ENCODE measurements around the gene GALNT12.

The GALNT12 gene

DNA sequence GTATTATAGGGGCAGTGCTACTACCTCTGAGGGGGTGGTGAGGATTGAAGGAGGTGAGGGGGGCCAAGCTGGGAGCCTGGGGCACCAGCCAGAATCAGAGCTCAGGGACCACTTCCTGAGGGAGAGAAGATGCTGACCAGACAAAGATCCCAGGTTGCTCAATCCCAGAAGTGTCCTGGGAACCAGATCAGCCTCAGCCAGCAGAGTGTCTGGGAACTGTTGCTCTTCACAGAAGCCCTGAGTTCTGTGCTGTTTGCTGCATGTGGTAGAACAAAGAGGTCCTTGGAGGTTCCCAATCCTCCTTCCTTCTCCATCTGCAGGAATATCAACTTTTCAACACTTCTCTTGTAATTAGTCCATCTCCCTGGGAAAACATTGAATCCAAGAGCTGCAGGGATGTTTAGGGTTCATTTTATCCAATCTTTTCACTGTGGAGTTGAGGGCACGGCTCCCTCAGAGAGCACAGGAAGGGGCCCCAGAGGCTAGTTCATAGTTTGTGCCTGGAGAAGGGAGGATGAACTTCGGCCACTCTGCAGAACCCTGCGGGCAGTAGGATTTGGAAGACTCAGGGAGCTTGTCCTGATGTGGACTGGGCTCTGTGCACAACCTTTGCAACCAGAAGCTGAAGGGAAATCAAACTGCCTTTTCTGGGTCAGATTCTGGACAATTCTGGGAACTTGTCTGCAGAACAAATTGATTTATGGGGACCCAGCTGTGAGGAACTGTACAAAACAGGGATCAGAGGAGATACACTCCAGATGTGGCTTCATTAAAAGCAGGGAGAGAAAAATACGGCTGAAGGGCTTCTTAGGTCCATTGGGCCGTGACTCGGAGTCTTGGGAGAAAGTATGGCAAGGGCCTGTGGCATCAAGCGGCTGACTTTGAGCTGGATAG, 57.1 kb downstream of the GALNT12 start:
- no peak for DNase-seq

DNA sequence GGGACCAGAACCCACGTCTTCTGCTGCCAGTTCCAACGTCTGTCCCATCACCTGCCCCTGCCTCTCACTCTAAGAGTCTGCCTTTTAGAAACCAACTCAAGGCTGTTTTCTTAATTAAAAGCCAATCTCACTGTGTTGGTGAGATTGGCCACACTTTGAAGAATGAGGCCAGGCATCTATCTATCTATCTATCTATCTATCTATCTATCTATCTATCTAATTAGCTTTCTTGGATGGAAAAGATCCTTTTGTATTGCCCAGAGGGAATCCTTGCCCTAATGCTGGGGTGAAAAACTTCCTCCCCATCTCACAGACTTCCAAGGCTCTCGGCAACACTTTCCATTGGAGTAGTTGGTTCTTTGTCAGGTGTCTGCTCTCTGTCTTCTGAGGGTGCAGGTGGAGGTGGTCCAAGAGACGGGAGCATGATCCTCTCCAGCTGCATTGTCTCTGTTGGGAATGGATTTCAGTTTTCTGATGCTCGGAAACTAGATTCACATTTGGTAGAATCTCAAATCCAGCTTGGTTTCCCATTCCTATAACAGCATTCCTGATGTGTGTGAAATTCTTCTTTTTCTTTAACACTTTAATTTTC, 57.9 kb downstream of the GALNT12 start:
- DNase-seq: no peak

DNA sequence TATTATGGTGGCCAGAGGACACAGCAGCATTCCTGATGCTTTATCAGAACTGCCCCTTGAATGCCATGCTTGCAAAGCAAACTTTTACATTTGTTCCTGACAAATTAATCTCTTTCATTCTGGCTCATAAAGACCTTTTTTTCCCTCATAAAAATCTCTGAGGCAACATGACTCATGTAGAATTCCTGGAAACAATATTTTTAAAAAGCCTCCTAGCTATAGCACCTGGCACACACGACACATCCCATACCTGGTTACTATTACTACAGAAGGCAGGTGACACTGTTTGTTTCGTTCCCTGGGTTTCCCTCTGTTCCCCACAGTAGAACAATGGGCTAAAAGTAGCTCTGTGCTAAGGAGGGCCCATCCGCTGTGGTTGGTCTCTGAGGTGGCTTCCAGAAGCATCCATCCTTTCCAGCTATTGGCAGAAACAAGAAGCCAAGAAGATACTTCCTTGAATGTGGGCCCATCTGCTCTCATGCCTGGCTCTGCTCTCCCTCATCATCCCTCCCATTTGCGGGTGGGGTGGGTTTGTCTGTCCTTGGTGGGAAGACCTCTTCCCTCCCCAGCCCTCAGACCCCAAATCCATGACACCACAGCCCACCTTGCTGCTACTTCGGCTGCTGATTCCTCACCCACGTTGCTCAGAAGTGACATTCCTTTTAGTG, 59.1 kb downstream of the GALNT12 start:
- DNase-seq: no peak

DNA sequence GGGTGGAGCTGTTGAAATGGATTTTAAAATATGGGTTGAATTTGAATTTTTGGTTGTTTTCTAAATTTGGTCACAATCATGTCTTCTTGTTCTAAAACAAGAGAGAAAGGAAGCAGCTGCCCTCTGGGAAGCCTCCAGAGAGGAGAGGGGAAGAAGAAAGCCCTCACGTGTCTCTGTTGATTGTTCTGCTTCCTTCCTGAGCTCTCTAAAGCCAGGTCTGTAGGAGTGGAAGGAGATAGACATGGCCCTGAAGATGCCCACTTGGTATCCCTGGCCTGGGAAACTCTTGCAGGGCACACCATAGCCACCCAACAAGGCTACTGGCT, 59.6 kb downstream of the GALNT12 start:
- DNase-seq: no peak

DNA sequence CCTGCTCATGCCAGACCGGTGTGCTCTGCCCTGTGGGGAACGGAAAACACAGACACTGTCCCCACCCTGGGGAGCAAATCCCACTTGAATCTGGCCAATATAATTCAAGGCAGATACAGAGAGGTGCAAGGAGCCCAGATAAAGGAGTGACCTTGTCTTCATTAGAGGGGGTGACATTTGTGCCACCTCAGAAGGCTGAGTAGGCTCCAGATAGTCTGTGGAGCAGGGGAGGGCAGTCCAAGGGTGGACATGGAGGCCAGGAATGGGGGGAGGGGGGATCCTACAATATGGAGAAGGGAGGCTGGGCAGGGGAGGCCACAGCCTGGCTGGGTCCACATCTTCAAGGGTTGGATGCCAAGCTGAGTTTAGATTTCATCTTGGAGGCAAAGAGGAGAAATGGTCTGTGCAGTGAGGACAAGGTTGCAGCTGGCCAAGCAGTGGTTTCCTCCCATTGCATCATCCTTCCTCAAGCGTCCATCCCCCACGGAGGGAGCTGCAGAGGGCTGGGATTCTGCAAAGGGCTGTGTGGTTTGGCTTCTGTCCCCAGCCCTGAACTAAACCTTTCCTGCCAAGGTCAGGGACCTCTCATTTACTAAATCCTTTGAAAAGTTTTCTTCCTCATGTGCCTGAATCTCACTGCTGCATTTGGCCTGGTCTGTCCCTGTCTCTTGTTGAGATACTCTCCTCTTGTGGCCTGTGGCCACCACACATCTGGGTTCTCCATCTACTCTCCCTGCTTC, 60.1 kb downstream of the GALNT12 start:
- DNase-seq: no peak

DNA sequence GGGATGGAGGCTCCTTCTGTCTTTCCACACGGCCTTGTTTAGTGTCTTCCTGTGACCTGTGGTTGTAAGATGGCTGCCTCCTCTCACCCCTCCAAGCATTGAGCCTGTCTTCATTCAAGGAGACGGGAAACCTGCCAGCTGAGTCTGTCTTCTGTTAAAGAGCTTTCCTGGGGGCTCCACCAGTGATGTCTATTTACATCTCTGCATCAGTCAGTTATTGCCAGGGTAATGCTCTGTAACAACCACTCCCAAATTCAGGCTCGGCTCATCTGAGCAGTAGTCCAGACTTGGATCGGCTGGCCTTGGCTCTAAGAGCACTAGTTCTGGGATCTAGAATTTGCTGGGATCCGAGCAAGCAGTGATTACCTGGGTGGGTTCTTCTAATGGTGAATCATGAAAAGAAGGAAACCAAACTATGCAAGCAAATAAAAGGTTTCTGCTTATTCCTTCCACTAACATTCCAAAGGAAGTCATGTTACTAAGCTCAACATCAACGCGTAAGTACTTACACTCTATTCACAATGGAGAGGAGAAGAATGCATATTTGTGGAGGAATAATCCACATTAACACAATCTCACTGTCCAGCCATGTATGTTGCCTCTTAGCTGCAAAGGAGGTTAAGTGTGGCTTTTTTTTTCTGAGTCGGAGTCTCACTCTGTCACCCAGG, 61.7 kb downstream of the GALNT12 start:
- no peak for DNase-seq

DNA sequence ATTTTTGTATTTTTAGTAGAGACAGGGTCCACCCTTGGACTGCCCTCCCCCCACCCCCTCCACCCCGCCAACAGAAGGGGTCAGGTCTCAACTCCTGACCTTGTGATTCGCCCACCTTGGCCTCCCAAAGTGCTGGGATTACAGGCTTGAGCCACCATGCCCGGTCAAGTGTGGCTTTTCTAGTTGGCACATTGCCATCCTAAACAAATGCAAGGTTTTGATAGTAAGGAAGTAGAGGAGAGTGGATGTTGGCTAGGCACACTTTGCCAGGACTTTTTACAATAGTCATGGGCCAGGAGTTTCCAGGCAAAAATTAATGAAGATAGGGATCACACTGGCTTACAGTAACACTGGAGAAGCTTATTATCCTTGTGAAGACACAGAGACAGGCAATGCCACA, 62.4 kb downstream of the GALNT12 start:
- no peak for DNase-seq

DNA sequence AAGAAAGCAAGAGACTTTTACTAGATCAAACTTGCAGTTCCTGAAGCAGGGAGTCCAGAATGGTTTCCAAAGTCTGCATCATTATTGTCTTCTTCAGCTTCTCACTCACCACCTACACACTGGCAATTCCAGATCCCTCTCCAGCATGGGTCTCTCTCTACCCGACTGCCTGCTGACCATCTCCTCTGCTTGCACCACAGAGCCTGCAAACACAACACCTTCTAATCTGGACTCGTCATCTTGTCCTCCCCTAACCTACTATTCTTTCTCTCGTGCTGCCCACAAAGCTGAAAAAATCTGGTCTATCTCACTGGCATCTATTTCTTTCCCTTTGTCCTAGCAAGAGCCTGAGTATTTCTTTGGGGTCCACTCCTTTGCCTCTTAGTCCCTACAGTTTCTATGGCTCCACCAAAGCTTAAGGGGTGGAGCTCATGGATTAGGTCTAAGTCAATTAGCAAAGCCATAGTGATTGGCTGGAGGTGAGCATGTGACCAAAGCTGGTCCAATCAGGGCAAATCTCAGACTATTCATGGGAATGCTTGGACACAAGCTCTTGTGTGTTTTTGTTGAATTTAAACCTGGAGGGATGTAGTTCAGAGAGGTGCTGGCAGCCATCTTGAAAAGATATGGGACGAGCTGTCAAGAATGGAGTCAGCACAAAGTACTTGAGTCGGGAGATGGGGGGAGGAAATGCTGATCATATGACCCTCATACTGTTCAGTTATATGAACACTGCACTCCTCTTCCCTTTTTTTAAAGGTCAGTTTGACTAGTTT, 63.5 kb downstream of the GALNT12 start:
- DNase-seq: no peak

DNA sequence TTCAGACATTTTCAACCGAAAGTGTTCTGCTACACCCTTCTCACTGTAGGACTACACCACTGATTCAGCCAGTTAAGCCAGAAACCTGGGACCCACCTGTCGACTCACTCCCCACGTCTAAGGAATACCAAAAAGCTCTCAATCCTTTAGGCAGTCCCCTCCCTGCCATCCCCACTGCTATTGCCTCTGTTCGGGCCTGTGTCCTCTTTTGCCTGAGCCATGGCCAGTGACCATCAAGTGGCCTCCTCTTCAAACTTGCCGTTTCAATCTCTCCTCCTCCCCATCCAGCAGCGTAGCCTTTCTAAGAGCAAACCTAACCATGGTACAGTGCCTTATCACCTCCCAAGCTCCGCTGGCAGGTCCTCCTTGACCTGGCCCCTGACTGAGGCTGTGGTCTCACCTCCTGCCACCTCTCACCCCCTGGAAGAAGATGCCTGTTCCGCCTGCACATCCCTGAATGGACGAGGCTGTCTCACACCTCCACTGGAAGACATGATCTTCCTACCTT, 64.1 kb downstream of the GALNT12 start:
- no peak for DNase-seq

DNA sequence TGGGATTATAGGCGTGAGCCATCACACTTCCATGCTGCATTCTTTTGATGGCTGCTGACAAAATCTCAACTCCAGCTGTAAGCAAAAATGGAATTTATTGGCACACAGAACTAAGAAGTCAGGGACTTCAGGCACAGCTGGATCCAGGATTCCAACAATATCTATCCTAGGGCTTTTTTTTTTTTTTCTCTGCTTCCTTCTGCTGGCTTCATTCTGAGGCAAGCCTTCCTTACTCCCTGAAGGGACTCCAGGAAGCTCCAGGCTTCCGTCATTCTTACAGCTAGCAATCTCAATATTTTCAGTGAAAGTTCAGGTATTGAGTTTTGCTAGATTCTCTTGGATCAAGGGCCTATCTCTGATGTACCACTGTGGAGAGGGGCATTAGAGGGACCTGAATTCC, 66.1 kb downstream of the GALNT12 start:
- DNase-seq: no peak

DNA sequence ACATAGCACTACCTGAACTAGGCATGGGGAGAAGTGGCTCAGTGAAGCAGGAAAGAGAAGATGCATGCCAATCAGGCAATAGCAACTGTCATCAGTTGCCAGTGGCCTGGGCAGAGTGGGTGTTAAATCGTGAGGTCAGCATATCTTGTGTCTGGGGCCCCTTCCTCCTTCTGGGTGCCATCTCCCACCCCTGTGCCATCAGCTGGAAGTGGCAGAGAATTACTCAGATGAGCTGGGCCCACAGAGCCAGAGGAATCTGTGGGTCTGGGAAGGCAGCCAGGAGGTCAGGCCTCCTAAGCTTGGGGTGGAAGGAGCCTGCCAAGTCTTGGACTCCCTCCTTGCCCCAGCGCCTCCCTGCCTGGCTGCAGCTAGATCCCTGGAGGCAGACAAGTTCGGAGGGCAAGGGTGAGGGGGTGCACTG, 66.5 kb downstream of the GALNT12 start:
- no peak for DNase-seq

DNA sequence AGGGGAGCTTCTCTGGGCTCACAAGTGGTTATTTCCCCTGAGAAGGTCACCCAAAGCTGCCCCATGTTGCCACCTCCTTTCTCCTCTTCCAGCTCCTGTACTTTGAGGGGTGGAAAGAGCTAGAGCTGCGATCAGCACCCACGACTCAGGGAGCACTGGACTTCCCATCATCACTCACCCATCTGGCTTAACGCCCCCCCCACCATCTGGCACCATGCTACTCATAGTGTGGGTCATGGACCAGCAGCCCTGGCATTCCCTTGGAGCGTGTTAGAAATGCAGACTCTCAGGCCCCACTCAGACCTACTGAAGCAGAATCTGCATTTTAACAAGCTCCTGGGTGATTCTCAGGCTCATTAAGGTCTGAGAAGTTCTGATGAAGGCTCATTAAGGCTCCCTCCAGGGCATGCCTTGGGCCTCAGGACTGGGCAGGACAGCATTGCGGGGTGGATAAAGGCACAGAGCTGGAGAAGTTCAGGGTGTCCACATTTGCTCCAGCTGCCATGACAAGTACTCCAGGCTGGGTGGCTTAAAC, 67.3 kb downstream of the GALNT12 start:
- DNase-seq: no peak

DNA sequence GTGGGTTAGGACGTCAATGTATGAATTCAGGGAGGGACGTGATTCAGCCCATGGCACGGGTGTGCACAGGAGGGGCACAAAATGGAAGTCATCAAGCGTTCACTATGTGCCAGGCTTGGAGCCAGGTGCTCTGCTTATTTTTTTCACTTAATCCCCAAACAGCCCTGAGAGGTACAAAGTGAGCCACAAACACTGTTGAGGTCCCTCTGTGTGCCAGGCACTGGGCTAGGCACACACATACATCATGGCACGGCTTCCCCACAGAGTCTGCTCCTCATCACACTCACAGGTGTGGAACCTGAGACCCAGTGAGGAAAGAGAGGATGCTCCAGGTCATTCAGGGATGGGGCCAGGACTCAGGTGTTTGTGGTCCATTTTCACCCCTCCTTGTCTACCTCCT, 68.1 kb downstream of the GALNT12 start:
- no peak for DNase-seq

DNA sequence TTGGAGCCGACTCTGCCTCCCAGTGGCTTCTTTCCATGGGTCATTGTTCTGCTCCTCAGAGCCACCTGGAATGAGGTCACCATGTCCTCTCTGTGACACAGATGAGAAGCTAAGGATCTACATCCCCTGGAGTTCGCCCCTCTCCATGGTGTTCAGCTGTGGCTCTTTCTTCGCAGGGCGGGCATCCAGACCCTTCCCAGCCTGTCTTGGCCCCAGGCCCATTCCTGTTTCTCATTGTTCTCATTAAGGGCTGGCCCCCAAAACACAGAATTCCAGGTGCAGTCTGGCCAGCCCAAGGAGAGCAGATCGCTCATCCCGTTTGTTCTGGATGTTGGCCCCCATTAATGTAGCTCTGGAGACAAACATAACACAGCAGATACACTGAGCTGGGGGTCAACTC, 69.8 kb downstream of the GALNT12 start:
- DNase-seq: no peak

DNA sequence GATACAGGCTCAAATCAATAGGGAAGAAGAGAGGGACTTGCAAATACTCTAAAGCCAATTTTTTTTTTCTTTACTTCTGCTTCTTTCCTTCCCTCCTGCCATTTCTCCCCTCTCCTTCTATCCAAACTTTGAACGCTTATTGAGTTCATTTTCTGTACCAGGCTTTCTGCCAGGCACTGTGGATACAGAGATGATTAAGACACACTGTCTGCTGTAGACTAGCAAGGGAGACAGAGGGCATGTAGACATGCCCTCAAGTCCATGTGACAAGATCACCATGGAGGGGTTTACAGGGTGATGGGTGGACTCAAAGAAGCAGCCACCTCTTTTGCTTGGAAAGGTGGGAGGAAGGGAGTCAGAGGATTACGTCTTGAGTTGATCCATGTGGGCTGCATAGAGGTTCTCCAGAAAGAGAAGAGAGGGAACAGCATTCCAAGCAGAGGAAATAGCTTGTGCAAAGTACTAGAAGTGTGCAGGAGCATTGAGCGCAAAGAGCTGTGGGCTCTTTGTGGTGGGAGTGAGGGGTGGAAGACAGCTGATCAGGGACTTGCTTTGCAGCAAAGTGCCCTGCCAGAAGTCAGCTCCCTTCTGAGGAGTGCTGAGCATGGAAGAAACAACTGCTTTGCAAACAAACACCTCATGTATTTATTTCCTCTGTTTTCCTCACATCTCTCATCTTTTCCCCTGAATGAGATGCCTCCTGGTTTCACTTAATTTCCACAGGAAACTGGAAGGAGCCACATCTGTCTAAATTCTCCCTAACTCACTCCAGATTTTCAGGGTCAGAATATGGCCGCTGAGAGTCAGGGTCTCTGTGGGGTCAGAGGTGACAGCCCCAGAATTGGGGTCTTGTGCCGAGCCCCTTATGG, 71.9 kb downstream of the GALNT12 start:
- no peak for DNase-seq

DNA sequence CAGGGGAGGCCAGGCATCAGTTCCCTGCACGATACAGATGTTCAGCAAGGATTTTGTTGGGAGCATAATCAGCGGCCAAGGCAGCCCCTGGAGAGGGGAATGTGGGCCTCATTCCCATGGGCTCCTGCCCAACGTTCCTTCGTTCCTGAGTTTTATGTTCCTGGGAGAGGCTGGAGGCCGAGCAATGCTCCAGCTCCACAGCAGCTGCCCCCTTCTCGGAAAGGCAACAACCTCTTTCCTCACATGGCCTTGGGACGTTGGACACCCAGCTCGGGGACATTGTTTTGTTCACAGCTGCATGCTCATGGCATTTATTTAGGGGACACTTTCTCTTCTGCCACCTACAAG, 72.5 kb downstream of the GALNT12 start:
- DNase-seq: no peak

DNA sequence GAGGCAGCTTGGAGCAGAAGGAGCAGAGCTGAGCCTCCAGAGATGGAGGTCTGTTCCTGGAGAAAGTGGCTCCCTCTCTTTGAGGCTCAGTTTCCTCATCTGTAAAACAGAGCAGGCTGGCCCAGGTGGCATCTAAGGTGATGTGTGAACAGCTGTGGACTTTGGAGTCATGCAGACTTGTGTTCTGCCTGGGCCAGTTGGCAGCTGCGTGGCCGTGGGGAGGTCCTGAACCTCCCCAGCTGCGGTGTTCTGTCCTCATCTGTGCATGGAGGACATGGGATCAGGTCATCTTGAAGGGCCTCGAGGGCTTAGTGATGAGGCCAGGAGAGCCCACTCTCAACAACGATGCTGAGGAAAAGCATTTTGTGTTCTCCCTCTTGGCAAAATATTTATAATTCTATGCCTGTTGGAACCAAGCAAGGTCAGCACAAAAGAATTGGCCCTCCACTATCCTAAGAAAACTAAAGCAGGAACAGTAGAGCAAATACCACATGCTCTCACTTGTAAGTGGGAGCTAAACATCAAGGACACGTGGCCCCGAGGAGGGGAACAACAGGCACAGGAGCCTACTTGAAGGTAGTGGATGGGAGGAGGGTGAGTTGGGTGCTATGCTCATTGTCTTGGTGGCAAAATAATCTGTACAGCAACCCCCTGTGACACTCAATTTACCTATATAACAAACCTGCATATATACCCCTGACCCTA, 73.0 kb downstream of the GALNT12 start:
- DNase-seq: no peak

DNA sequence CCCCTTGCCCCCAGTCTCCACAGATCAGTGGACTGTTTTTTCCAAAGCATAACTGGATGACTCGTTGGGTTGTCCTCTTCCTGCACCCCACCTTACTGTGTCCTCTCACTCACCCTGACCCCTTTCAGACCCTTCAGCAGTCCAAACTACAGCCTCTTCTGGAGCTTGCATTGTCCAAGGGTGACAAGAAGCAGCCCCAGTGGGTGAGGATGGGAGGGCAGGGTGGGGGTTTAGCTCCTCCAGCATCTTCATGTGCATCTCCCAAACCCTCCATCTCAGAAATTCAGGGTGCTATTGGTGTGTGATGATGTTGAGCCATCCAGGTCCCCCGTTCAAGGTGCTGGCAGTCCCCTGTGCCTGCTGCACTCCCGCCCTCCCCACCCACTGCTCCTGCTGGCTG, 73.9 kb downstream of the GALNT12 start:
- no peak for DNase-seq

DNA sequence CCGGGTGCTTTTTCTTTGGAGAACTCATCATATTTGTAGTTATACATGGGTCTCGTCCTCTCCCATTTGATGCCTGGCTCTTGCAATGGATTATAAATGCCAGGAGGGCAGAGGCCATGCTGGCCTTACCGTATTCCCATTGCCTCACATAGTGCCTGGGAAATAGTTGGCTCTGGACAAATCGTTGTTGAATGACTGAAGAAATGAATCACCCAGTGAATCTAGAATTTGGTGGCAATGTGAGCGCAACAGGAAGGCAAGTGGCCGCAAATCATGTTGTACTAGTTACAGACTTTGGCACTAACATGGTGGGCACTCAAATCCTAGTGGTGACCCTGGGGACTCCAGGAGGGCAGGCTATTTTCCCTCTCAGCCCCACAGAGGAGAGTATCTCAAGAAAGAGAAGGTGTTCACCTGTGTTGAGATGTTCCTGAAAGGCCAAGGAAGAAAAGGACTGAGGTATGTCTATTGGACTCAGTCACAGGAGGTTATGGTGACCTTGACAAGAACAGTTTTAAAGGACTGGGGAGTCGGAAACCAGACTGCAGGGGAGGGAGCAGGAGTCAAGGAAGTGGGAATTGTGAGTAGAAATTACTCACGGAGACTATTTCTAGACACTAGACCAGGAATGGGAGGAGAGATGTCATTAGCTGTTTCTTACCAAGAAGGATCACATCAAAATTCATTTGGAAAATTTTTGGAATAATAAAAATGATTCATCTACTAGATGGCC, 74.5 kb downstream of the GALNT12 start:
- DNase-seq: no peak
